H1 (cell line): ENCODE measurements around the gene TESMIN. TPM values are rescaled to one million over a fixed set of nuclear protein-coding genes. Genes with fewer than 3 reads are reported as not detected.

Experiments used
- ATF2 ChIP-seq: IDR thresholded peaks from 2 replicates; pipeline ENCODE4 v1.6.1; 2012; ENCODE audit warnings: low read length, inconsistent platforms
- CBX5 ChIP-seq: fragments of 300-800, 300-1000 bp; sonication (generic); IDR thresholded peaks from 2 replicates; pipeline ENCODE4 v1.7.1; 2016; ENCODE audit warnings: antibody characterized with exemption, low read length, low read depth
- CBX8 ChIP-seq: fragments of 300-800, 300-1000 bp; sonication (generic); IDR thresholded peaks from 2 replicates; pipeline ENCODE4 v1.7.1; 2016; ENCODE audit warnings: low read depth, low read length, borderline replicate concordance
- CEBPB ChIP-seq: IDR thresholded peaks from 2 replicates; pipeline ENCODE4 v1.6.1; 2012; ENCODE audit warnings: low read depth, low read length
- CREB1 ChIP-seq: IDR thresholded peaks from 2 replicates; pipeline ENCODE4 v1.6.1; 2012; ENCODE audit warnings: inconsistent platforms
- EGR1 ChIP-seq: IDR thresholded peaks from 2 replicates; pipeline ENCODE4 v1.6.1; 2011; ENCODE audit warnings: low read depth, low read length, borderline replicate concordance
- HDAC6 ChIP-seq: IDR thresholded peaks from one replicate; pipeline ENCODE4 v1.7.1; 2012; ENCODE audit warnings: low read depth, mild to moderate bottlenecking, inconsistent platforms, low read length, moderate library complexity
- JUND ChIP-seq: IDR thresholded peaks from 2 replicates; pipeline ENCODE4 v1.6.1; 2011; ENCODE audit warnings: mild to moderate bottlenecking, improper control_type of control experiment, low read length
- KDM1A ChIP-seq: fragments of 200-600, 300-600 bp; sonication (generic); IDR thresholded peaks from 2 replicates; pipeline ENCODE4 v1.7.1; 2016; ENCODE audit warnings: mild to moderate bottlenecking, low read length, borderline replicate concordance
- MAFK ChIP-seq: IDR thresholded peaks from 2 replicates; pipeline ENCODE4 v1.6.1; 2012; ENCODE audit warnings: low read depth, mild to moderate bottlenecking, improper control_type of control experiment, low read length
- POLR2AphosphoS5 ChIP-seq: IDR thresholded peaks from 2 replicates; pipeline ENCODE4 v1.6.1; 2011; ENCODE audit warnings: low read depth, low read length
- POU5F1 ChIP-seq: IDR thresholded peaks from 2 replicates; pipeline ENCODE4 v1.6.1; 2011; ENCODE audit warnings: low read depth, mild to moderate bottlenecking, low read length, moderate library complexity
- RFX5 ChIP-seq: IDR thresholded peaks from 2 replicates; pipeline ENCODE4 v1.6.1; 2011; ENCODE audit warnings: low read depth, low read length, improper control_type of control experiment, borderline replicate concordance
- SAP30 ChIP-seq: fragments of 300-600 bp; sonication (generic); IDR thresholded peaks from 2 replicates; pipeline ENCODE4 v1.7.1; 2012; ENCODE audit warnings: low read length, moderate library complexity, mild to moderate bottlenecking, inconsistent platforms; ENCODE audit not compliant: insufficient read depth, insufficient replicate concordance
- SRF ChIP-seq: IDR thresholded peaks from 2 replicates; pipeline ENCODE4 v1.6.1; 2011; ENCODE audit warnings: mild to moderate bottlenecking, low read depth, low read length, moderate library complexity
- SUZ12 ChIP-seq: fragments of 200-600 bp; sonication (generic); IDR thresholded peaks from 2 replicates; pipeline ENCODE4 v1.6.1; 2012; ENCODE audit warnings: mild to moderate bottlenecking, inconsistent platforms, low read length, moderate library complexity, mixed read lengths
- TBP ChIP-seq: IDR thresholded peaks from 2 replicates; pipeline ENCODE4 v1.6.1; 2011; ENCODE audit warnings: low read depth, low read length, improper control_type of control experiment
- TCF12 ChIP-seq: IDR thresholded peaks from 2 replicates; pipeline ENCODE4 v1.6.1; 2011; ENCODE audit warnings: low read depth, mild to moderate bottlenecking, low read length
- USF2 ChIP-seq: IDR thresholded peaks from 2 replicates; pipeline ENCODE4 v1.6.1; 2011; ENCODE audit warnings: low read length, improper control_type of control experiment
- polyA plus RNA-seq, 7 experiments: library from polyadenylated mRNA; depleted of rRNA in 3 of 7; stranded (reverse) in 5 of 7; unstranded in 2 of 7; fragments of >200 nt in 5 of 7; fragments of 200-250 nt in 2 of 7; gene quantifications; 1 replicate in 5 of 7; 2 replicates in 1 of 7; 4 replicates in 1 of 7; pipeline versions ENCODE4 v1.2.1 to v1.2.3, GENCODE V29; 2011 to 2013; ENCODE audit warnings: missing spikeins in 2 of 7, mixed read lengths in 2 of 7
- total RNA-seq: library from RNA; stranded (reverse); fragmentation: NEBNext Ultra II Directional; extraction: Animal tissue kit (Norgen Biotek cat#: 25700); gene quantifications from 2 replicates; pipeline ENCODE4 v1.2.1, GENCODE V29; 2021
- TF ChIP-seq, protein P1 (sequence below): IDR thresholded peaks from 2 replicates; pipeline ENCODE4 v1.6.1; 2012; ENCODE audit warnings: inconsistent platforms

The TESMIN gene
- total and polyA plus RNA-seq, 2 of the 8 experiments (the other 6 are each of a cell fraction or from before 2014, with no cell fraction given) = 22.6 to 61.1 TPM

DNA sequence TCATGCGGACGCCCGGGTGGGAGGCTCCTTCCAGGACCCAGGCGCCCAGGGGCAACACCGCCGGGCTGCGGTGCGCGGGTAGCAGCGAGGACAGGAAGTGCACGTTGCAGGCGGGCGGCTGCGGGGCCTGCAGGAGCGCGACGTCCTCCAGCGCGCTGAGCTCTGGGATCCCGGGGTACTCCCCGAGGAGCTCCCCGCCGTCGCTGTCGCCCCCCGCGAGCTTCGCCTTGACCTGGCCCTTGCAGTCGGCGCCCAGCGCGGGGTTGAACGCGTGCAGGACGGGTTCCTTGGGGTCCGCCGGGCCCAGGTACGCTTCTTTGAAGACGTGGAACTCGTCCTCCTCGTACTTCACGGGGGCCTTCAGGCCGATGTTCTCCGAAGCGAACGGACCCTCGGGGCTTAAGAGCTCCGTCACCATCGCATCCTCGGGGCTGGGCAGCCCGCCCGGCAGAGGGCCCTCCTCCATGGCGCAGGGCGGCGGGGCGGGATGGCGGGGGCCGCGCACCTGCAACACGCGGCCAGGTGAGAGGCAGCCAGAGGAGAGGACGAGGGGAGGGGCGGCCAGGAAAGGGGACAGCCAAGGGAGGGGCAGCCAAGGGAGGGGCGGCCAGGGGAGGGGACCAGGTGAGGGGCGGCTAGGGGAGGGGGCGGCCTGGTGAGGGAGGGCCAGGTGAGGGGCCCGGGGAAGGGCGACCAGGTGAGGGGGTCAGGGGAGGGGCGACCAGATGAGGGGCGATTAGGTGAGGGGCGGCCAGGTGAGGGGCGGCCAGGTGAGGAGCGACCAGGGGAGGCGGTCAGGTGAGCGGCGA is 921 bp downstream of the TESMIN start (continued):
- no peak for TF ChIP-seq CEBPB
- no peak for TF ChIP-seq SUZ12
- no peak for TF ChIP-seq HDAC6
- TF ChIP-seq ATF2 = no peak
- TF ChIP-seq TCF12 = no peak
- no peak for TF ChIP-seq MAFK
- no peak for TF ChIP-seq CBX8
- TF ChIP-seq JUND = no peak
- peak; percentile 9; the same call in 1 of the 2 replicates for TF ChIP-seq TBP
- TF ChIP-seq POU5F1 = no peak
- TF ChIP-seq EGR1 = no peak
- TF ChIP-seq CREB1 = no peak; the same call in 1 of the 2 replicates
- TF ChIP-seq KDM1A = no peak
- no peak for TF ChIP-seq RFX5
- TF ChIP-seq CBX5 = no peak
- no peak for TF ChIP-seq SRF
- TF ChIP-seq POLR2AphosphoS5 = peak; percentile 51
- no peak for TF ChIP-seq USF2
- TF ChIP-seq SAP30 = no peak
- TF ChIP-seq, protein P1, sequence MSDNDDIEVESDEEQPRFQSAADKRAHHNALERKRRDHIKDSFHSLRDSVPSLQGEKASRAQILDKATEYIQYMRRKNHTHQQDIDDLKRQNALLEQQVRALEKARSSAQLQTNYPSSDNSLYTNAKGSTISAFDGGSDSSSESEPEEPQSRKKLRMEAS = peak; percentile 88
